Measurements from ENCODE around the gene ADAP2. TPM values are rescaled to one million over a fixed set of nuclear protein-coding genes. Genes with fewer than 3 reads are reported as not detected.
A peak's percentile ranks its signal among the peaks of the same experiment; 100 is the strongest.

ADAP2 gene, protein sequence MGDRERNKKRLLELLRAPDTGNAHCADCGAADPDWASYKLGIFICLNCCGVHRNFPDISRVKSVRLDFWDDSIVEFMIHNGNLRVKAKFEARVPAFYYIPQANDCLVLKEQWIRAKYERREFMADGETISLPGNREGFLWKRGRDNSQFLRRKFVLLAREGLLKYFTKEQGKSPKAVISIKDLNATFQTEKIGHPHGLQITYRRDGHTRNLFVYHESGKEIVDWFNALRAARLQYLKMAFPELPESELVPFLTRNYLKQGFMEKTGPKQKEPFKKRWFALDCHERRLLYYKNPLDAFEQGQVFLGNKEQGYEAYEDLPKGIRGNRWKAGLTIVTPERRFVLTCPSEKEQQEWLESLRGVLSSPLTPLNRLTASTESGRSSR
- total RNA-seq = 10 to 100 TPM; 10.5 to 19.1 (median 14.7) TPM

DNA sequence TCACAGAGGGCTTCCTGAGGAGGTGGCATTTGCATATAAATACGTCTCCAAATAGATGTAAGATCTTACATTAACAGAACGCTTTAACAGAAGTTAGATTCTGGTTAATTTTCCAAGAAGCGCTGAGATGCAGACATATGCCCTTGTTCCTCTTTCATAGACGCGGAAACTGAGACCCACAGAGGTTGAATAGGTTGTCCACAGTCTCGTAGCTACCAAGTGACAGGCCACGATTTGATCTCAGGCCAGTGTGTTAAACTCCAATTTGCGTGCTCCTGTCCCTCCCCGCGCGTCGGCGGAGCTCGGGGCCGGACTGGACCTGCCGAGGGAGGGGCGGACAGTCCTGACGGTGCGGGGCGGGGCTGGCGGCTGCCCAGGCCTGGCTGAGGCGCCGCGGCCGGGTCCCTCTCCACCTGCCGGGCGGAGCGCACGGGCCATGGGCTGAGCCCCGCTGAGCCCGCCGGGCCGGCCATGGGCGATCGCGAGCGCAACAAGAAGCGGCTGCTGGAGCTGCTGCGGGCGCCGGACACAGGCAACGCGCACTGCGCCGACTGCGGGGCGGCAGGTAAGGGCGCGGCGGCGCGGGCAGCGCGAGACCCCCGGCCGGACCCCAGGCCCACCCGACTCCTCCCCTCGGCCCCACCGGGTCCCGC lies at the start of gene ADAP2:
Gene ADAP2 (plus strand): TSS at position 402 of the 653 bp plus-strand sequence. CDS start 70 bp downstream, at position 472.
- Histone ChIP-seq H3K27ac (replicated peaks in 1 of 4) (peak within 1 kb of the TSS; percentile 18 to 66 (median 65)), H3K4me1 (peaks cover 10 to 19% (median 18%) of the 10 kb centered on the region in 4 donors), H3K27me3 (peaks cover 9 to 50% (median 18%) of the 10 kb centered on the region in 4 donors), H3K9me3 (no peaks in the 10 kb centered on the region), H3K4me3 (peak within 1 kb of the TSS; percentile 55 to 73 (median 60)), H3K36me3 (no peaks in the 10 kb centered on the region)
- TF ChIP-seq EP300 (IDR thresholded peaks at IDR 0.05) (no peak), POLR2AphosphoS5 (IDR thresholded peaks at IDR 0.05) (peak in 1 of 2 donors; percentile 31)
- DNase-seq (ENCODE audit: extremely low spot score) = no peak
- WGBS = 29% methylated on average over 6 of the region's 60 CpGs
- intact Hi-C loops (cut with DNase I) = no loop called here

DNA sequence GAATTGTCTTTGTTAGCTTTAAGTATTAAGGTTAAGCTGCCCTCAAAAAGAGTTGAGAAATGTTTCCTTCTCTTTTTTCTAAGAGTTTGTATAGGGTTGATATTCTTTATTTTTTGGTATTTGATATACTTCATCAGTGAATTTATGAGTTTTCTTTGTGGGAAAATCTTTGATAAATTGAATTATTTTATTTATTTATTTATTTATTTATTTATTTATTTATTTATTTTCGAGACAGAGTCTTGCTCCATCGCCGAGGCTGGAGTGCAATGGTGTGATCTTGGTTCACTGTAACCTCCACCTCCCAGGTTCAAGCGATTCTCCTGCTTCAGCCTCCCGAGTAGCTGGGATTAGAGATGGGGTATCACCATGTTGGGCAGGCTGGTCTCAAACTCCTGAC lies 35.6 kb upstream of the ADAP2 start:
- Histone ChIP-seq H3K27me3 (no peaks in the 10 kb centered on the region), H3K4me1 (no peaks in the 10 kb centered on the region), H3K4me3 (no peak overlapping the region), H3K36me3 (peaks cover 0 to 15% (median 0%) of the 10 kb centered on the region in 4 donors), H3K27ac (replicated peaks in 1 of 4) (no peak overlapping the region), H3K9me3 (no peaks in the 10 kb centered on the region)
- intact Hi-C loops (cut with DNase I) = no loop called here
- 92% methylated on average over 5 of the region's 5 CpGs for WGBS
- TF ChIP-seq, protein P1, sequence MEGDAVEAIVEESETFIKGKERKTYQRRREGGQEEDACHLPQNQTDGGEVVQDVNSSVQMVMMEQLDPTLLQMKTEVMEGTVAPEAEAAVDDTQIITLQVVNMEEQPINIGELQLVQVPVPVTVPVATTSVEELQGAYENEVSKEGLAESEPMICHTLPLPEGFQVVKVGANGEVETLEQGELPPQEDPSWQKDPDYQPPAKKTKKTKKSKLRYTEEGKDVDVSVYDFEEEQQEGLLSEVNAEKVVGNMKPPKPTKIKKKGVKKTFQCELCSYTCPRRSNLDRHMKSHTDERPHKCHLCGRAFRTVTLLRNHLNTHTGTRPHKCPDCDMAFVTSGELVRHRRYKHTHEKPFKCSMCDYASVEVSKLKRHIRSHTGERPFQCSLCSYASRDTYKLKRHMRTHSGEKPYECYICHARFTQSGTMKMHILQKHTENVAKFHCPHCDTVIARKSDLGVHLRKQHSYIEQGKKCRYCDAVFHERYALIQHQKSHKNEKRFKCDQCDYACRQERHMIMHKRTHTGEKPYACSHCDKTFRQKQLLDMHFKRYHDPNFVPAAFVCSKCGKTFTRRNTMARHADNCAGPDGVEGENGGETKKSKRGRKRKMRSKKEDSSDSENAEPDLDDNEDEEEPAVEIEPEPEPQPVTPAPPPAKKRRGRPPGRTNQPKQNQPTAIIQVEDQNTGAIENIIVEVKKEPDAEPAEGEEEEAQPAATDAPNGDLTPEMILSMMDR (IDR thresholded peaks at IDR 0.05) = no peak
- TF ChIP-seq POLR2AphosphoS5 (IDR thresholded peaks at IDR 0.05) (no peak), POLR2A (IDR thresholded peaks at IDR 0.05; ENCODE audit: low read depth) (no peak), EP300 (IDR thresholded peaks at IDR 0.05) (no peak)
- DNase-seq (ENCODE audit: extremely low spot score) = no peak

DNA sequence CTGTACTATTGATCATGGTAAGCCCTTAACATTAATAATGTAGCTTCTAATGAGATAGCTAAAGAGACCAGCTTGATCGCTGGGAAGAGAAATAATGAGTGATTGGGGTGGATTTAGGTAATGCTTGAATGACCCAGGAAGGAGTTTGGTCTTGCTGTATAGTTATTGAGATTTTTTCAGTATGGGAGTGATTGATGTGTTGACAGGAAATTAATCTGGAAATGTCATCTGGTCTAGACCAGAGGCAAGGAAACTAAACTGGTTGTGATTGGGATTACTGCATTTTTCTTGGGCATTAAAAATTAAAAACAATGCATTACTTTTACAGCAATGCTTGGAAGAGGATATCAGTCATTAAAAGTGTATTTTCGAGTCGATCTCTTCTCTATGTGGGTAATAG lies 27.5 kb upstream of the ADAP2 start:
- 91% methylated on average over 3 of the region's 3 CpGs for WGBS
- no peak for DNase-seq (ENCODE audit: extremely low spot score)
- Histone ChIP-seq H3K4me3 (no peak overlapping the region), H3K27me3 (no peaks in the 10 kb centered on the region), H3K9me3 (no peaks in the 10 kb centered on the region), H3K4me1 (no peaks in the 10 kb centered on the region), H3K36me3 (peaks cover 7 to 28% (median 20%) of the 10 kb centered on the region in 4 donors), H3K27ac (replicated peaks in 1 of 4) (no peak overlapping the region)
- TF ChIP-seq, protein P1 (IDR thresholded peaks at IDR 0.05) = no peak
- TF ChIP-seq EP300 (IDR thresholded peaks at IDR 0.05) = no peak
- TF ChIP-seq POLR2A (IDR thresholded peaks at IDR 0.05; ENCODE audit: low read depth) = no peak
- no peak for TF ChIP-seq POLR2AphosphoS5 (IDR thresholded peaks at IDR 0.05)
- intact Hi-C loops (cut with DNase I) = no loop called here

DNA sequence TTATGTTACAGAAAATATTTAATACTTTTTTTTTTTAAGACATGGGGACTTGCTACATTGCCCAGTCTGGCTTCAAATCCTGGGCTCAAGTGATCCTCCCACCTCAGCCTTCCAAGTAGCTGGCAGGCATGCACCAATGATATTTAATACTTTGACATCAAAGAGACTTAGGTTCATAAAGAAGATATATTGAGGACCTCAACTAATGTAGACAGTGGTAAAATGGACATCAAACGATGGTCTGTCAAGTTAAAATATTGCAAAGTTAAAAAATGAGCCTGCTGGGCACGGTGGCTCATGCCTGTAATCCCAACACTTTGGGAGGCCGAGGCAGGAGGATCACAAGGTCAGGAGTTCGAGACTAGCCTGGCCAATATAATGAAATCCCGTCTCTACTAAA lies 24.4 kb upstream of the ADAP2 start:
- intact Hi-C loops (cut with DNase I) = no loop called here
- Histone ChIP-seq H3K4me3 (no peak overlapping the region), H3K9me3 (no peaks in the 10 kb centered on the region), H3K4me1 (no peaks in the 10 kb centered on the region), H3K27me3 (no peaks in the 10 kb centered on the region), H3K27ac (replicated peaks in 1 of 4) (no peak overlapping the region), H3K36me3 (peaks cover 7 to 56% (median 41%) of the 10 kb centered on the region in 4 donors)
- no peak for DNase-seq (ENCODE audit: extremely low spot score)
- WGBS = 88% methylated on average over 5 of the region's 5 CpGs
- TF ChIP-seq POLR2A (IDR thresholded peaks at IDR 0.05; ENCODE audit: low read depth) (no peak), POLR2AphosphoS5 (IDR thresholded peaks at IDR 0.05) (no peak), EP300 (IDR thresholded peaks at IDR 0.05) (no peak)
- TF ChIP-seq, protein P1 (IDR thresholded peaks at IDR 0.05) = no peak

DNA sequence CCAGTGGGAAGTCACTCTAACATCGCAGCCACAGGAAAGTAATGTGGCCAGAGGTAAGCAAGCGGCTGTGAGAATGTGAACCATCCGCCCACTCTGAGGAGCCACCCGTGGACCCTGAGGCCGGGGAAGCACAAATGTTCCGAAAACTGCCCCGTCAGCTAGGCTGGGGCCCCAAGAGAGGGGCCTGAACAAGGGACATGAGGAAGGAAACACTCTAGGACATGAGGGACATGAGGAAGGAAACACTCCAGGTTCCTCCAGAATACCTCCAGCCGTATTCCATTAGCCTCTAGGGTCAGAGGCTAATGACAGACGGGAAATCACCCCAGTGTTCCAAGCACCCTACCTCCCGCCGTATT lies 16.0 kb upstream of the ADAP2 start:
- WGBS = 1% methylated on average over 11 of the region's 11 CpGs
- Histone ChIP-seq H3K27ac (replicated peaks in 1 of 4) (peak overlapping the region; percentile 83 to 91 (median 89)), H3K9me3 (no peaks in the 10 kb centered on the region), H3K27me3 (no peaks in the 10 kb centered on the region), H3K4me3 (peak overlapping the region; percentile 58 to 89 (median 80)), H3K4me1 (peaks cover 14 to 31% (median 24%) of the 10 kb centered on the region in 4 donors), H3K36me3 (peaks cover 0 to 32% (median 19%) of the 10 kb centered on the region in 4 donors)
- no peak for DNase-seq (ENCODE audit: extremely low spot score)
- intact Hi-C loops (cut with DNase I) = loop anchor here (5.0 kb wide), 1 partner anchor 312 kb away; no protein-coding TSS in a partner anchor
- TF ChIP-seq, protein P1 (IDR thresholded peaks at IDR 0.05) = no peak
- no peak for TF ChIP-seq POLR2A (IDR thresholded peaks at IDR 0.05; ENCODE audit: low read depth)
- no peak for TF ChIP-seq EP300 (IDR thresholded peaks at IDR 0.05)
- no peak for TF ChIP-seq POLR2AphosphoS5 (IDR thresholded peaks at IDR 0.05)

Measured in esophagus muscularis mucosa (tissue), 4 donors.